Heart left ventricle (tissue), 16 donors: Measurements from ENCODE around the gene GRAMD1B. TPM values are rescaled to one million over a fixed set of nuclear protein-coding genes. Genes with fewer than 3 reads are reported as not detected.

Experiments used
- ATAC-seq, 4 donors: fragments of 200-7000 bp; cut with Tn5 transposase; one replicate each; pipeline ENCODE4 v1.9.1; 2020 to 2022; ENCODE audit warnings: moderate library complexity in 4 of 4, mild to moderate bottlenecking in 3 of 4, moderate number of reproducible peaks in 1 of 4
- DNase-seq, 5 donors: peaks; one replicate each; pipeline ENCODE4 v3.0.0-alpha.2; 2020
- H3K27ac ChIP-seq, 12 donors: fragments of 200-600 bp; sonication (generic) in 4 of 12; one replicate each; pipeline versions ENCODE4 v1.5.0 to v1.8.0; 2016 to 2022; ENCODE audit warnings: mild to moderate bottlenecking in 2 of 12
- H3K27me3 ChIP-seq, 9 donors: fragments of 200-600 bp; sonication (generic) in 2 of 9; one replicate each; pipeline versions ENCODE4 v1.5.1 to v1.8.0; 2016 to 2022; ENCODE audit warnings: mild to moderate bottlenecking in 3 of 9
- H3K36me3 ChIP-seq, 9 donors: fragments of 200-600 bp; sonication (generic) in 2 of 9; one replicate each; pipeline versions ENCODE4 v1.5.0 to v1.8.0; 2018 to 2022; ENCODE audit warnings: mild to moderate bottlenecking in 2 of 9
- H3K4me1 ChIP-seq, 12 donors: fragments of 200-600 bp; sonication (generic) in 4 of 12; one replicate each; pipeline versions ENCODE4 v1.5.0 to v1.8.0; 2016 to 2022; ENCODE audit warnings: mild to moderate bottlenecking in 3 of 12
- H3K4me3 ChIP-seq, 12 donors: fragments of 200-600 bp; sonication (generic) in 4 of 12; one replicate each; pipeline versions ENCODE4 v1.5.0 to v1.8.0; 2017 to 2022; ENCODE audit warnings: mild to moderate bottlenecking in 9 of 12, moderate library complexity in 4 of 12
- H3K9me3 ChIP-seq, 12 donors: fragments of 200-600 bp; sonication (generic) in 4 of 12; one replicate each; pipeline versions ENCODE4 v1.5.0 to v1.8.0; 2016 to 2022; ENCODE audit warnings: mild to moderate bottlenecking in 1 of 12
- CTCF ChIP-seq, 12 donors: fragments of 200-600 bp; sonication (generic) in 4 of 12; IDR thresholded peaks; one replicate each; pipeline versions ENCODE4 v1.5.0 to v1.8.0; 2018 to 2022; ENCODE audit warnings: antibody characterized with exemption in 12 of 12, mild to moderate bottlenecking in 5 of 12
- POLR2A ChIP-seq, 2 donors: fragments of 450-650 bp; IDR thresholded peaks; one replicate each; pipeline ENCODE4 v1.6.1; 2017; ENCODE audit warnings: antibody characterized with exemption in 2 of 2, mild to moderate bottlenecking in 2 of 2, moderate library complexity in 2 of 2
- WGBS, 4 donors: extraction: QIAGEN DNeasy Blood & Tissue Kit in 2 of 4; methylation state at CpG; one replicate each; pipeline versions ENCODE4 v1.1.5 to v1.1.7; 2013 to 2018; 5-methylcytosine and 5-hydroxymethylcytosine counted together
- intact Hi-C, 10 donors: fragments of 100-400 bp; cut with DNase I; formaldehyde crosslinking; loops; one replicate each; pipeline versions ENCODE4 v1.11.1 to v1.14.2; 2022
- polyA plus RNA-seq, 2 donors: library from polyadenylated mRNA; stranded (reverse); fragments of 200-250 nt; gene quantifications; one replicate each; pipeline ENCODE4 v1.2.3, GENCODE V29; 2013
- total RNA-seq, 9 donors: library from RNA; depleted of rRNA in 2 of 9; stranded (reverse); fragments of >200 nt in 2 of 9; fragmentation: NEBNext Ultra II Directional in 3 of 9; extraction: Animal tissue kit (Norgen Biotek cat#: 25700) in 3 of 9; gene quantifications; one replicate each; pipeline versions ENCODE4 v1.1.0 to v1.2.4, GENCODE V29; 2016 to 2023
- donor health status: ischemic (EF 13 %, LVEDD 7.1; RV severe dilation, severe dysfunction).
- donor health status: healthy with polysubstance abuse.
- donor health status: DM: no; HTN: yes; CAD: no.
- donor health status: DM: no; HTN: no; CAD: no.
- donor health status: ischemic (EF 25% LVEDD 6.9; RV normal size, moderate dysfunction).
- donor health status: ischemic (EF 25% LVEDD 5.7; RV mildly dilated, moderate dysfunction).
- donor health status: healthy.
- donor health status: DM: yes; HTN: yes; CAD: no.
- donor health status: ischemic (EF 35%, LVEDD 5.7; RV mildly dilated, moderate dysfunction).
- donor health status: nonischemic (EF 11% LVEDD 7.7; RV severe dilation, severe dysfunction).
- donor health status: DM: yes; HTN: yes; CAD: no.
- donor health status: PGD.
- donor health status: ischemic (EF 29% LVEDD 5.4; RV normal size, mild dysfunction).
- donor health status: nonischemic (EF 23%, LVEDD 6.1; RV moderate dilation, normal function).

GRAMD1B gene
- total and polyA plus RNA-seq, 11 donors: 8.6 to 42.5 (median 23.0) TPM

GRCh38 chr11:123558536-123559315 is 128.7 kb downstream of the GRAMD1B start:
- no peaks in the 10 kb centered on the region for H3K9me3 ChIP-seq
- intact Hi-C loops: loop anchor here in 3 of 10 donors (5.0 kb wide), 2 partner anchors 41 to 46 kb away; no protein-coding TSS in a partner anchor
- no peak overlapping the region for H3K4me3 ChIP-seq
- WGBS, 4 donors: 63 to 80% (median 77%) methylated on average over 12 of the region's 12 CpGs
- H3K36me3 ChIP-seq: no peaks in the 10 kb centered on the region
- no peaks in the 10 kb centered on the region for H3K27me3 ChIP-seq
- ATAC-seq: no peak
- peaks cover 4 to 50% (median 28%) of the 10 kb centered on the region in 12 donors for H3K4me1 ChIP-seq
- DNase-seq: no peak
- no peak for TF ChIP-seq POLR2A (IDR thresholded peaks at IDR 0.05)
- TF ChIP-seq CTCF (IDR thresholded peaks at IDR 0.05): no peak
- no peak overlapping the region for H3K27ac ChIP-seq

- TF ChIP-seq POLR2A (IDR thresholded peaks at IDR 0.05): no peak
- peak in 3 of 12 donors; percentile 8 to 13 (median 9) for TF ChIP-seq CTCF (IDR thresholded peaks at IDR 0.05)
- H3K27me3 ChIP-seq: no peaks in the 10 kb centered on the region
- H3K4me1 ChIP-seq: peaks cover 4 to 54% (median 28%) of the 10 kb centered on the region in 12 donors
- no peaks in the 10 kb centered on the region for H3K9me3 ChIP-seq
- DNase-seq (no peak), ATAC-seq (peak in 1 of 4 donors; percentile 4)
- H3K4me3 ChIP-seq: peak overlapping the region in 10 of 12 donors; percentile 11 to 56 (median 38)
- peak overlapping the region in 10 of 12 donors; percentile 14 to 80 (median 56) for H3K27ac ChIP-seq
- WGBS, 4 donors: 41 to 63% (median 49%) methylated on average over 13 of the region's 13 CpGs
- intact Hi-C loops: loop anchor here in 3 of 10 donors (5.0 kb wide), 2 partner anchors 42 to 47 kb away; no protein-coding TSS in a partner anchor
- H3K36me3 ChIP-seq: no peaks in the 10 kb centered on the region
Measured at GRCh38 chr11:123559523-123559955, 129.5 kb downstream of the GRAMD1B start.

DNA sequence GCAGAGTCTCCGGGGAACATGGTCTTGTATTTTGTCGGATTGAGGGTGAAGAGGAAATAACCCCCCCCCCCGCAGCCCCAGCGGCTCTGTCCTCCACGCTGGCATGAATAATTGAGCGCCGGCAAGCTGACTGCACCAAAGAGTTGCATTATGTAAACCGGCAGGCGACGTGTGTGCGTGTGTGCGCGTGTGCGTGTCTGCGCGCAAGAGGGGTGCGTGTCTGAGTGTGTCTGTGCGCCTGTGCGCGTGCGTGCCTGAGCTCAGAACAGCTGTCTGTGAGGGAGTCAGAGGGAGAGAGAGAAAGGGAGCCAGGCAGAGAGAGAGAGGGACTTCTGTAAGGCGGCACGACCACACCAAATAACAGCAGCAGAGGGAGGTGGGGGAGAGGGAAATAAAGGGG is 129.9 kb downstream of the GRAMD1B start:
- Histone ChIP-seq H3K4me1 (peaks cover 4 to 54% (median 28%) of the 10 kb centered on the region in 12 donors), H3K27me3 (no peaks in the 10 kb centered on the region), H3K4me3 (peak overlapping the region in 11 of 12 donors; percentile 11 to 56 (median 38)), H3K36me3 (no peaks in the 10 kb centered on the region), H3K9me3 (no peaks in the 10 kb centered on the region), H3K27ac (peak overlapping the region in 10 of 12 donors; percentile 14 to 80 (median 56))
- peak; percentile 34 to 79 (median 72) for ATAC-seq
- peak; percentile 49 to 78 (median 68) for DNase-seq
- TF ChIP-seq CTCF (IDR thresholded peaks at IDR 0.05) (no peak), POLR2A (IDR thresholded peaks at IDR 0.05) (no peak)
- 14 to 20% (median 18%) methylated on average over 22 to 23 of the region's 23 CpGs for WGBS, 4 donors
- intact Hi-C loops: loop anchor here in 3 of 10 donors (2.0 to 10.0 kb wide), 4 partner anchors 17 to 255 kb away; no protein-coding TSS in a partner anchor

DNA sequence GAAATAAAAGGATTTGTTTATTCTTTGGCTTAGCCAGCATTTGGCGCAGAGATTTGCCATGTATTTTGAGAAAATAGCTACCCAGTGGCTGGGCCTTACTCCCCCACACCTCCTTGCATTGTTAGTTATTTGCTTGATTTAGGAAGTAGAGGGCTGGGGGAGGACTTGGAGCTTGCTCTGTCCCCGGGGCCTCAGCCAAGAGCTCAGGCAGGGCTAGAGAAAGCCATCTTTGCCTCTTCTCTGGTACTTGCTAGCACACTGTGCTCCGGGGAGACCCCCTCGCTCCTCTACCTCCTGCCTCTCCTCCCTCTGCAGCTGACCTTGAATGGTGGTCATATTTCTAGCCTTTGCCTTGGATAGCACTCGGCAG is 131.3 kb downstream of the GRAMD1B start:
- H3K27me3 ChIP-seq: no peaks in the 10 kb centered on the region
- no peak overlapping the region for H3K4me3 ChIP-seq
- WGBS, 4 donors: 47 to 63% (median 54%) methylated on average over 5 of the region's 5 CpGs
- TF ChIP-seq POLR2A (IDR thresholded peaks at IDR 0.05) (no peak), CTCF (IDR thresholded peaks at IDR 0.05) (no peak)
- DNase-seq (peak in 1 of 5 donors; percentile 26), ATAC-seq (peak; percentile 6 to 28 (median 14))
- H3K4me1 ChIP-seq: peaks cover 4 to 60% (median 28%) of the 10 kb centered on the region in 12 donors
- H3K36me3 ChIP-seq: no peaks in the 10 kb centered on the region
- intact Hi-C loops: loop anchor here in 3 of 10 donors (2.0 to 10.0 kb wide), 4 partner anchors 15 to 257 kb away; no protein-coding TSS in a partner anchor
- no peaks in the 10 kb centered on the region for H3K9me3 ChIP-seq
- H3K27ac ChIP-seq: peak overlapping the region; percentile 35 to 85 (median 61)
